SK-N-SH (cell line): ENCODE results near the gene DNAH10.

Experiments used
- EP300 ChIP-seq, 2 experiments: IDR thresholded peaks; 2 replicates each; pipeline versions ENCODE4 v1.4.0 to v1.6.1; 2012; ENCODE audit warnings: borderline replicate concordance in 1 of 2, low read depth in 1 of 2, low read length in 1 of 2
- GABPA ChIP-seq: IDR thresholded peaks from 2 replicates; pipeline ENCODE4 v1.4.0; 2012; ENCODE audit warnings: low read depth, mild to moderate bottlenecking
- NFIC ChIP-seq: IDR thresholded peaks from 2 replicates; pipeline ENCODE4 v1.4.0; 2012; ENCODE audit warnings: borderline replicate concordance
- POLR2AphosphoS5 ChIP-seq: IDR thresholded peaks from 2 replicates; pipeline ENCODE4 v1.6.1; 2012; ENCODE audit warnings: low read depth, low read length
- SIN3A ChIP-seq: IDR thresholded peaks from 2 replicates; pipeline ENCODE4 v1.6.1; 2012; ENCODE audit warnings: low read depth, mild to moderate bottlenecking, low read length, moderate library complexity, borderline replicate concordance
- TF ChIP-seq, protein P1 (sequence below): fragments of 200-600 bp; sonication (generic); IDR thresholded peaks from 2 replicates; pipeline ENCODE4 v1.6.1; 2017; ENCODE audit warnings: antibody characterized with exemption, mild to moderate bottlenecking, moderate library complexity
- TF ChIP-seq, protein P2 (sequence below): IDR thresholded peaks from 2 replicates; pipeline ENCODE4 v1.6.1; 2012; ENCODE audit warnings: mild to moderate bottlenecking, low read depth, low read length, moderate library complexity
- TF ChIP-seq, protein P3 (sequence below): IDR thresholded peaks from 2 replicates; pipeline ENCODE4 v1.4.0; 2012; ENCODE audit warnings: low read depth

DNA sequence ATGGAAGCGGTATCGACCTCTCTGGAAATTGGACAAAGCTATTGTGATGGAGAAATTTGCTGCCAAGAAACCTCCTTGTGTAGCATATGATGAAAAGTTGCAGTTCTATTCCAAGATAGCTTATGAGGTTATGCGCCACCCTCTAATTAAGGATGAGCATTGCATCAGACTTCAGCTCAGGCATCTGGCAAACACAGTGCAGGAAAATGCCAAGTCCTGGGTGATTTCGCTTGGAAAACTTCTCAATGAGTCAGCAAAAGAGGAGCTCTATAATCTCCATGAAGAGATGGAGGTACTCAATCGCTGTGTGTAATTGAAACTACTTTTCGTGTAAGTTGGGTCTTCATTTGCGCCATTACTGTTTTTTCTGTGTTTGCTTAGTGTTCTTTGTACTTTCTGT, 51.2 kb downstream of the DNAH10 start:
- TF ChIP-seq, protein P1, sequence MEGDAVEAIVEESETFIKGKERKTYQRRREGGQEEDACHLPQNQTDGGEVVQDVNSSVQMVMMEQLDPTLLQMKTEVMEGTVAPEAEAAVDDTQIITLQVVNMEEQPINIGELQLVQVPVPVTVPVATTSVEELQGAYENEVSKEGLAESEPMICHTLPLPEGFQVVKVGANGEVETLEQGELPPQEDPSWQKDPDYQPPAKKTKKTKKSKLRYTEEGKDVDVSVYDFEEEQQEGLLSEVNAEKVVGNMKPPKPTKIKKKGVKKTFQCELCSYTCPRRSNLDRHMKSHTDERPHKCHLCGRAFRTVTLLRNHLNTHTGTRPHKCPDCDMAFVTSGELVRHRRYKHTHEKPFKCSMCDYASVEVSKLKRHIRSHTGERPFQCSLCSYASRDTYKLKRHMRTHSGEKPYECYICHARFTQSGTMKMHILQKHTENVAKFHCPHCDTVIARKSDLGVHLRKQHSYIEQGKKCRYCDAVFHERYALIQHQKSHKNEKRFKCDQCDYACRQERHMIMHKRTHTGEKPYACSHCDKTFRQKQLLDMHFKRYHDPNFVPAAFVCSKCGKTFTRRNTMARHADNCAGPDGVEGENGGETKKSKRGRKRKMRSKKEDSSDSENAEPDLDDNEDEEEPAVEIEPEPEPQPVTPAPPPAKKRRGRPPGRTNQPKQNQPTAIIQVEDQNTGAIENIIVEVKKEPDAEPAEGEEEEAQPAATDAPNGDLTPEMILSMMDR, result no peak
- TF ChIP-seq NFIC (no peak), POLR2AphosphoS5 (no peak), EP300 (IDR thresholded peaks at IDR 0.05; ENCODE audit: borderline replicate concordance in 1 of 2, low read depth in 1 of 2, low read length in 1 of 2) (no peak), SIN3A (no peak), GABPA (no peak)
- TF ChIP-seq, protein P2, sequence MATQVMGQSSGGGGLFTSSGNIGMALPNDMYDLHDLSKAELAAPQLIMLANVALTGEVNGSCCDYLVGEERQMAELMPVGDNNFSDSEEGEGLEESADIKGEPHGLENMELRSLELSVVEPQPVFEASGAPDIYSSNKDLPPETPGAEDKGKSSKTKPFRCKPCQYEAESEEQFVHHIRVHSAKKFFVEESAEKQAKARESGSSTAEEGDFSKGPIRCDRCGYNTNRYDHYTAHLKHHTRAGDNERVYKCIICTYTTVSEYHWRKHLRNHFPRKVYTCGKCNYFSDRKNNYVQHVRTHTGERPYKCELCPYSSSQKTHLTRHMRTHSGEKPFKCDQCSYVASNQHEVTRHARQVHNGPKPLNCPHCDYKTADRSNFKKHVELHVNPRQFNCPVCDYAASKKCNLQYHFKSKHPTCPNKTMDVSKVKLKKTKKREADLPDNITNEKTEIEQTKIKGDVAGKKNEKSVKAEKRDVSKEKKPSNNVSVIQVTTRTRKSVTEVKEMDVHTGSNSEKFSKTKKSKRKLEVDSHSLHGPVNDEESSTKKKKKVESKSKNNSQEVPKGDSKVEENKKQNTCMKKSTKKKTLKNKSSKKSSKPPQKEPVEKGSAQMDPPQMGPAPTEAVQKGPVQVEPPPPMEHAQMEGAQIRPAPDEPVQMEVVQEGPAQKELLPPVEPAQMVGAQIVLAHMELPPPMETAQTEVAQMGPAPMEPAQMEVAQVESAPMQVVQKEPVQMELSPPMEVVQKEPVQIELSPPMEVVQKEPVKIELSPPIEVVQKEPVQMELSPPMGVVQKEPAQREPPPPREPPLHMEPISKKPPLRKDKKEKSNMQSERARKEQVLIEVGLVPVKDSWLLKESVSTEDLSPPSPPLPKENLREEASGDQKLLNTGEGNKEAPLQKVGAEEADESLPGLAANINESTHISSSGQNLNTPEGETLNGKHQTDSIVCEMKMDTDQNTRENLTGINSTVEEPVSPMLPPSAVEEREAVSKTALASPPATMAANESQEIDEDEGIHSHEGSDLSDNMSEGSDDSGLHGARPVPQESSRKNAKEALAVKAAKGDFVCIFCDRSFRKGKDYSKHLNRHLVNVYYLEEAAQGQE, result no peak
- TF ChIP-seq, protein P3, sequence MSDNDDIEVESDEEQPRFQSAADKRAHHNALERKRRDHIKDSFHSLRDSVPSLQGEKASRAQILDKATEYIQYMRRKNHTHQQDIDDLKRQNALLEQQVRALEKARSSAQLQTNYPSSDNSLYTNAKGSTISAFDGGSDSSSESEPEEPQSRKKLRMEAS, result no peak
